ENCODE results near the gene GGN. TPM values are rescaled to one million over a fixed set of nuclear protein-coding genes. Genes with fewer than 3 reads are reported as not detected.

The GGN gene
- total and polyA plus RNA-seq, 2 experiments from 2014 or later = 1.8 to 2.0 TPM

DNA sequence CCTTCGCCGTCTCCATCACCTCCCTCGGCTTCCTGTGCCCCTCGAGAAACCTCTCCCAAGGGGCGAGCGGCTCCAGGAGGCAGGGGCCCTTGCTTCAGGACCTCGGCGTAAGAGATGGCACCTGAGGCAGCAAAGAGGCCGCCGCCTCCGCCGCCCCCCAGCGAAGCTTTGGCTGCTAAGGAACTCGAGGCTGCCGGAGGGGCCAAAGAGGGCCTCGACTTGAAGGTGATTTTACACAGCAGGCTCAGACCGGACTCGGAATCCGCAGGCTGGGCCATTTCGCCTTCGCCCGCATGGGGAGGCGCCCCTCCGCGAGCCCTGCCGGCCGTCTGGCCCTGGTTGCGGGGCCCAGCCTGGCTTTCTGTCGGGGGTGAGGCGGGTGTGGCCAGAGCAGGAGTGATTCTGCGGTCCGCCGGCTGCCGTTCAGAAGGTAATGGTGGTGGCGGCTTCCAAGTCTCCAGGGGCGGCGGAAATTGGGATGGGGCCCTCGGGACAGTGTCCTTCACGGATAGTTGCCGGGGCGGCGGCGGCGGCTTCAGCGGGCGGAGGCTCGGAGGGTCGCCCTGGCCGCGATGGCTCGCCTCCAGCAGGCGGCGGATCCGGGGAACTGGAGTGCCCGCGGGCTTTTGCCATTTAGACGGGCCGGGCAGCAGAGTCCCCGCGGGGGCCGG, 1.4 kb downstream of the GGN start:
- H3K4me3 ChIP-seq = no peak overlapping the region
- in situ Hi-C loops (cut with MboI) = no loop called here
- H4K20me1 ChIP-seq (ENCODE audit: insufficient read depth) = no peaks in the 10 kb centered on the region
- no peaks in the 10 kb centered on the region for H3K4me1 ChIP-seq (ENCODE audit: insufficient read depth)
- no peak overlapping the region for H3K27ac ChIP-seq
- no peak overlapping the region for H2AFZ ChIP-seq
- no peak overlapping the region for H3K9ac ChIP-seq
- TF ChIP-seq EZH2 (IDR thresholded peaks at IDR 0.05; ENCODE audit: insufficient read depth, poor library complexity, severe bottlenecking) (no peak), EZH2phosphoT487 (IDR thresholded peaks at IDR 0.05; ENCODE audit: insufficient read depth, low read depth) (no peak)
- H3K4me2 ChIP-seq (ENCODE audit: unreplicated experiment) = no peak overlapping the region
- no peaks in the 10 kb centered on the region for H3K9me2 ChIP-seq (ENCODE audit: insufficient read depth)
- WGBS, 2 experiments (ENCODE audit: low coverage in 1 of 2, low lambda C conversion rate in 2 of 2, missing lambda C conversion rate in 2 of 2) = 61 to 67% methylated on average over 44 to 51 of the region's 61 CpGs
- DNase-seq = no peak
- 0 out of 2 replicates have a peak, but pooled peaks cover 8% of the 10 kb centered on the region for H3F3A ChIP-seq (ENCODE audit: insufficient read depth)
- H3K36me3 ChIP-seq (ENCODE audit: low read depth) = peaks cover 15% of the 10 kb centered on the region; the same call in 1 of the 2 replicates
- no peaks in the 10 kb centered on the region for H3K27me3 ChIP-seq (replicated peaks; ENCODE audit: insufficient read depth)
- H3K79me2 ChIP-seq (ENCODE audit: insufficient read depth) = no peaks in the 10 kb centered on the region; the same call in 1 of the 2 replicates
- no peaks in the 10 kb centered on the region for H3K9me3 ChIP-seq (ENCODE audit: low read depth)

DNA sequence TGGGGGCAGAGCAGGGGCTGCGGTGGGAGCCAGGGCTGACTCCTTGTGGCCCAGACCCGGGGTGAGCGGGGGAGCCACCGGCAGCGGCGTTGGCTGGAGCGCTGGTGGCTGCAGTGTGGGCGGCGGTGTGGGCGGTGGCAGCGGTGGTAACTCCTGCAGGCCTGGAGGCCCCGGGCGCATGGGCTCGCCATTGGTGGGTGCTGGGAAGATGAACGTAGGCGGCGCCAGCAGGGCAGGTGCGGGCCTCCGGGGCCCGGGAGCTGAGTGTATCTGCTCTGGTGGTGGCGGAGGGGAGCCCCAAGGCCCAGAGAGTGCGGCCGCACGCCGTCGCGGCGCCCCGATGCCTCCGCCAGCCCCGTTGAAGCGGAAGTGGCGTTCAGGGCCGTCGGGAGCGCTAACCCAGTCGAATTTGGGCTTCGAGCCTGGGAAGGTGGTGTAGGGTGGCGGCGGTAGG, 2.0 kb downstream of the GGN start:
- Histone ChIP-seq H3K36me3 (ENCODE audit: low read depth) (peaks cover 21% of the 10 kb centered on the region; the same call in 1 of the 2 replicates), H3K4me2 (ENCODE audit: unreplicated experiment) (no peak overlapping the region), H3K4me1 (ENCODE audit: insufficient read depth) (no peaks in the 10 kb centered on the region), H3F3A (ENCODE audit: insufficient read depth) (0 out of 2 replicates have a peak, but pooled peaks cover 1% of the 10 kb centered on the region), H3K9ac (no peak overlapping the region), H3K9me2 (ENCODE audit: insufficient read depth) (no peaks in the 10 kb centered on the region), H3K27me3 (replicated peaks; ENCODE audit: insufficient read depth) (no peaks in the 10 kb centered on the region), H3K9me3 (ENCODE audit: low read depth) (no peaks in the 10 kb centered on the region), H2AFZ (no peak overlapping the region), H3K4me3 (no peak overlapping the region), H4K20me1 (ENCODE audit: insufficient read depth) (no peaks in the 10 kb centered on the region), H3K79me2 (ENCODE audit: insufficient read depth) (peaks cover 3% of the 10 kb centered on the region; the same call in 1 of the 2 replicates), H3K27ac (no peak overlapping the region)
- TF ChIP-seq EZH2 (IDR thresholded peaks at IDR 0.05; ENCODE audit: insufficient read depth, poor library complexity, severe bottlenecking) (no peak), EZH2phosphoT487 (IDR thresholded peaks at IDR 0.05; ENCODE audit: insufficient read depth, low read depth) (no peak)
- DNase-seq = no peak
- in situ Hi-C loops (cut with MboI) = no loop called here
- WGBS, 2 experiments (ENCODE audit: low coverage in 1 of 2, low lambda C conversion rate in 2 of 2, missing lambda C conversion rate in 2 of 2) = 78 to 82% methylated on average over 28 to 40 of the region's 40 CpGs

DNA sequence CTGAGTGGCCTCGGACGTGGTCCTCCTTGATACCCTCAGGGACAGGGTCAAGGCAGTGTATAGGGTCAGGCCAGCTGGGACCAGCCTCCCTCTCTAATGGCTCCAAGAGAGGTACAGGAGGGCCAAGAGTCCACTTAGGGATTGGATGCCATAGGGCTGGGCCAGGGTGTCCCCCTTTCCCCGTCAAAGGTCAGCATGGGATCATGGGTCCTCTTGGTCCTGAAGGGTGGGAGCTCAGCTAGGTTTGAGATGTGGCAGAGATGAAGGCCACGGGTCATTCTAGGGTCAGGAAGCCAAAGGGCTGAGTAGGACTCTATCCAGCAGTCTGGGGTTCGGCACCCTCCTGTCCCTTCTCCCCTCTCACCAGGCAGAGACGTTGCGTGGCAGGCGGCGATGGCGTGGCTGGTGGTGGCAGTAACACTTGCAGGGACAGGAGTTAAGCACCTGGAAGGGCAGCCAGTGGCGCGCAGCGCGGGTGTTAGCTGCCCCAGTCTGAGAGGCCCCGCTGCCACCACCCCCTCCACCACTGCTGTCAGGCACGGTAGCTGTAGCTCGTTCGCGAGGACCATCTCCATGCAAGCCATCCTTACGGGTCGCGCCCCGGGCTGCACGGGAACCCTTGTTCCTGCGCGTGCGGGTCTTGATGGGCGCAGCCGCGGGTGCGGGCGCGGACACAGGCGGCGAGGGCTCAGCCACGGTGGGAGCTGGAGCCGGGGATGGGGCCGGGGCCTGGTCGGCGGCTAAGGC, 2.6 kb downstream of the GGN start:
- Histone ChIP-seq H3K36me3 (ENCODE audit: low read depth) (peaks cover 24% of the 10 kb centered on the region; the same call in 1 of the 2 replicates), H3K9me3 (ENCODE audit: low read depth) (no peaks in the 10 kb centered on the region), H4K20me1 (ENCODE audit: insufficient read depth) (no peaks in the 10 kb centered on the region), H3K27ac (no peak overlapping the region), H3F3A (ENCODE audit: insufficient read depth) (no peaks in the 10 kb centered on the region), H3K4me2 (ENCODE audit: unreplicated experiment) (no peak overlapping the region), H3K4me1 (ENCODE audit: insufficient read depth) (no peaks in the 10 kb centered on the region), H3K9ac (no peak overlapping the region), H2AFZ (no peak overlapping the region), H3K79me2 (ENCODE audit: insufficient read depth) (peaks cover 4% of the 10 kb centered on the region), H3K27me3 (replicated peaks; ENCODE audit: insufficient read depth) (no peaks in the 10 kb centered on the region), H3K9me2 (ENCODE audit: insufficient read depth) (no peaks in the 10 kb centered on the region), H3K4me3 (no peak overlapping the region)
- WGBS, 2 experiments (ENCODE audit: low coverage in 1 of 2, low lambda C conversion rate in 2 of 2, missing lambda C conversion rate in 2 of 2) = 83 to 90% methylated on average over 26 to 40 of the region's 40 CpGs
- no peak for DNase-seq
- TF ChIP-seq EZH2phosphoT487 (IDR thresholded peaks at IDR 0.05; ENCODE audit: insufficient read depth, low read depth) (no peak), EZH2 (IDR thresholded peaks at IDR 0.05; ENCODE audit: insufficient read depth, poor library complexity, severe bottlenecking) (no peak)
- in situ Hi-C loops (cut with MboI) = no loop called here

DNA sequence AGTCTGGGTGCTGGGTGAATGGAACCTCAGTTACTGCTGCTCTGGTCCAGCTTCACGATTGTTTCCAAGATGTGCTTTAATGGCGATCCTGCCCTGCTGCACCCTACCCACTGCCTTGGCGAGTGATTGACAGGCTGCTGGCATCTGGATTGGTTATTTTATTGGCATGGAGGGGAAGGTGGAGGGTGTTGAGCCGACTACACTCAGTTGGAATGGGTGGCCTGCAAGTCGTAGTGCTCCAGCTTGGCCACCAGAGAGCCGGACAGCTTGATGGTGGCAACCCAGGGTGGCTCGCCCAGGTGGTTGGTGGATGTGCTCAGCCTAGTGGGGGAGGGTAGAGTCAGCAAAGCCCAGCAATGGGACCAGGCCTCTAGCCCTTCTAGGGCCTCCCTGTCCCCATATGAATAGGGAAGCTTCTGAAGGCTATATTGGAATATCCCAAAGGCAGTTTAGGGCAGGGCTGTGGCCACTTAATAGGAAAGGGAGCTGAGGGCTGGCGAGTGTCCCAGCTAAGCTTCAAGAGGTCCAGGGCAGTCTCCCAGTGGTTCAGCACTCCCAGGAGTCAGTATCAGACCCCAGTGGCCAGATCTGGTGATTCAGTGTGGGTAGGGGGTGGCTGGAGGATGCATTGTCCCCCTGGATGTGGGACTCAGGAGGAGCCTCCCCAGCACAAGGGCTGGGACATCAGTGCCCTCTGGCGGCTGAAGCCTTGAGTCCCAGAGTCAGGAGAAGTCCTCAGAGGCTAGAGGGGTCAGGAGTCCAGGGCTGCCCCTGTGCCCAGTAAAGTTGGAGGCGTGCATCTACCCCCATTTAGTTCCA, 3.4 kb downstream of the GGN start:
- in situ Hi-C loops (cut with MboI) = no loop called here

More for the DNA sequence above, 3.4 kb downstream of the GGN start:
- H3K9ac ChIP-seq = no peak overlapping the region
- peaks cover 12% of the 10 kb centered on the region for H3K79me2 ChIP-seq (ENCODE audit: insufficient read depth)
- peaks cover 32% of the 10 kb centered on the region; the same call in 1 of the 2 replicates for H3K36me3 ChIP-seq (ENCODE audit: low read depth)
- H3K4me3 ChIP-seq = no peak overlapping the region
- 70 to 80% methylated on average over 10 of the region's 10 CpGs for WGBS, 2 experiments (ENCODE audit: low coverage in 1 of 2, low lambda C conversion rate in 2 of 2, missing lambda C conversion rate in 2 of 2)
- peak; percentile 49 for DNase-seq
- H3K4me1 ChIP-seq (ENCODE audit: insufficient read depth) = no peaks in the 10 kb centered on the region
- no peak overlapping the region for H2AFZ ChIP-seq
- no peaks in the 10 kb centered on the region for H3K9me3 ChIP-seq (ENCODE audit: low read depth)
- H3K4me2 ChIP-seq (ENCODE audit: unreplicated experiment) = no peak overlapping the region
- no peaks in the 10 kb centered on the region for H3K27me3 ChIP-seq (replicated peaks; ENCODE audit: insufficient read depth)
- TF ChIP-seq EZH2 (IDR thresholded peaks at IDR 0.05; ENCODE audit: insufficient read depth, poor library complexity, severe bottlenecking) (no peak), EZH2phosphoT487 (IDR thresholded peaks at IDR 0.05; ENCODE audit: insufficient read depth, low read depth) (no peak)
- H3K9me2 ChIP-seq (ENCODE audit: insufficient read depth) = no peaks in the 10 kb centered on the region
- no peaks in the 10 kb centered on the region for H3F3A ChIP-seq (ENCODE audit: insufficient read depth)
- no peak overlapping the region for H3K27ac ChIP-seq
- H4K20me1 ChIP-seq (ENCODE audit: insufficient read depth) = no peaks in the 10 kb centered on the region
